Loucy (cell line): ENCODE results near the gene NEDD4L.

Experiments
- H2AFZ ChIP-seq: fragments of 200-600 bp; sonication (generic); 2 replicates; pipeline ENCODE4 v1.6.0; 2016; ENCODE audit warnings: antibody characterized with exemption, mild to moderate bottlenecking, low read length, moderate library complexity
- H3F3A ChIP-seq: fragments of 200-600 bp; 2 replicates; pipeline ENCODE4 v1.6.0; 2016; ENCODE audit warnings: antibody characterized with exemption, low read depth, mild to moderate bottlenecking
- H3K27me3 ChIP-seq: fragments of 200-600 bp; sonication (generic); 2 replicates; pipeline ENCODE4 v1.6.1; 2014; ENCODE audit warnings: low read length, mild to moderate bottlenecking; ENCODE audit not compliant: insufficient read depth, poor library complexity, severe bottlenecking
- H3K36me3 ChIP-seq: fragments of 200-600 bp; sonication (generic); 2 replicates; pipeline ENCODE4 v1.6.1; 2016; ENCODE audit warnings: low read length; ENCODE audit not compliant: insufficient read depth
- H3K4me1 ChIP-seq: fragments of 200-600 bp; sonication (generic); 2 replicates; pipeline ENCODE4 v1.5.1; 2014; ENCODE audit warnings: low read length, mild to moderate bottlenecking; ENCODE audit not compliant: insufficient read depth, poor library complexity, severe bottlenecking
- H3K4me2 ChIP-seq: fragments of 200-600 bp; sonication (generic); 2 replicates; pipeline ENCODE4 v1.6.0; 2014; ENCODE audit warnings: antibody characterized with exemption, low read length, low read depth, mild to moderate bottlenecking; ENCODE audit not compliant: poor library complexity, severe bottlenecking
- H3K4me3 ChIP-seq: fragments of 200-600 bp; sonication (generic); 2 replicates; pipeline ENCODE4 v1.5.1; 2014; ENCODE audit warnings: low read length, mild to moderate bottlenecking, mixed read lengths; ENCODE audit not compliant: poor library complexity, severe bottlenecking
- H3K79me2 ChIP-seq: fragments of 200-600 bp; sonication (generic); 2 replicates; pipeline ENCODE4 v1.6.1; 2014; ENCODE audit warnings: low read length; ENCODE audit not compliant: insufficient read depth
- H3K9ac ChIP-seq: fragments of 200-600 bp; sonication (generic); 2 replicates; pipeline ENCODE4 v1.6.0; 2014; ENCODE audit warnings: mild to moderate bottlenecking, low read depth, low read length, moderate library complexity; ENCODE audit not compliant: poor library complexity, severe bottlenecking
- H3K9me2 ChIP-seq: fragments of 200-600 bp; sonication (generic); replicated peaks from 2 replicates; pipeline ENCODE4 v1.6.1; 2016; ENCODE audit warnings: low read depth, low read length, mixed read lengths
- H3K9me3 ChIP-seq: fragments of 200-600 bp; sonication (generic); 2 replicates; pipeline ENCODE4 v1.6.1; 2014; ENCODE audit warnings: mild to moderate bottlenecking, antibody characterized with exemption, low read length, low read depth; ENCODE audit not compliant: insufficient read depth
- H4K20me1 ChIP-seq: fragments of 200-600 bp; sonication (generic); 2 replicates; pipeline ENCODE4 v1.6.0; 2014; ENCODE audit warnings: antibody characterized with exemption, low read length, mild to moderate bottlenecking; ENCODE audit not compliant: insufficient read depth, poor library complexity, severe bottlenecking
- CTCF ChIP-seq: fragments of 200-600 bp; sonication (generic); conservative IDR thresholded peaks from 2 replicates; pipeline ENCODE4 v1.5.1; 2014; ENCODE audit warnings: mild to moderate bottlenecking, antibody characterized with exemption, low read length
- EZH2phosphoT487 ChIP-seq: fragments of 200-600 bp; IDR thresholded peaks from 2 replicates; pipeline ENCODE4 v1.6.1; 2018; ENCODE audit warnings: antibody characterized with exemption, mild to moderate bottlenecking, moderate library complexity, borderline replicate concordance

The NEDD4L gene

GRCh38 chr18:58196164-58196563 is 152.1 kb downstream of the NEDD4L start:
- Histone ChIP-seq H3K9ac (no peak overlapping the region), H3K36me3 (no peaks in the 10 kb centered on the region), H3K79me2 (no peaks in the 10 kb centered on the region), H3F3A (no peaks in the 10 kb centered on the region), H3K27me3 (no peaks in the 10 kb centered on the region), H3K9me3 (no peaks in the 10 kb centered on the region), H3K4me1 (peaks cover 1% of the 10 kb centered on the region), H3K4me3 (no peak overlapping the region), H2AFZ (no peak overlapping the region), H3K4me2 (peak overlapping the region; percentile 17), H4K20me1 (no peaks in the 10 kb centered on the region), H3K9me2 (no peaks in the 10 kb centered on the region)
- TF ChIP-seq EZH2phosphoT487 = no peak
- no peak for TF ChIP-seq CTCF

GRCh38 chr18:58196881-58197872 is 153.2 kb downstream of the NEDD4L start:
- Histone ChIP-seq H3K79me2 (no peaks in the 10 kb centered on the region), H2AFZ (no peak overlapping the region), H3K9me3 (no peaks in the 10 kb centered on the region), H3K4me1 (no peaks in the 10 kb centered on the region), H3K9me2 (no peaks in the 10 kb centered on the region), H3K4me2 (no peak overlapping the region), H3K9ac (no peak overlapping the region), H4K20me1 (no peaks in the 10 kb centered on the region), H3K27me3 (no peaks in the 10 kb centered on the region), H3K4me3 (no peak overlapping the region), H3K36me3 (no peaks in the 10 kb centered on the region), H3F3A (no peaks in the 10 kb centered on the region)
- TF ChIP-seq EZH2phosphoT487 = no peak
- no peak for TF ChIP-seq CTCF

GRCh38 chr18:58201268-58201667 is 157.2 kb downstream of the NEDD4L start:
- no peak for TF ChIP-seq EZH2phosphoT487
- no peak for TF ChIP-seq CTCF

More at GRCh38 chr18:58201268-58201667, 157.2 kb downstream of the NEDD4L start:
- H3K9me3 ChIP-seq = no peaks in the 10 kb centered on the region
- no peaks in the 10 kb centered on the region for H3K4me1 ChIP-seq
- H3K36me3 ChIP-seq = no peaks in the 10 kb centered on the region
- no peak overlapping the region for H3K4me3 ChIP-seq
- H3K9me2 ChIP-seq = no peaks in the 10 kb centered on the region
- H3K79me2 ChIP-seq = no peaks in the 10 kb centered on the region
- H4K20me1 ChIP-seq = no peaks in the 10 kb centered on the region
- H3F3A ChIP-seq = no peaks in the 10 kb centered on the region
- H3K4me2 ChIP-seq = no peak overlapping the region
- no peak overlapping the region for H3K9ac ChIP-seq
- no peak overlapping the region for H2AFZ ChIP-seq
- no peaks in the 10 kb centered on the region for H3K27me3 ChIP-seq
